Body of pancreas (tissue), 4 donors: ENCODE measurements around the gene PPFIA1. TPM values are rescaled to one million over a fixed set of nuclear protein-coding genes. Genes with fewer than 3 reads are reported as not detected.

Source experiments
- ATAC-seq: fragments of 150-250 bp; one replicate; pipeline ENCODE4 v1.9.1; 2016
- DNase-seq, 4 donors: peaks; one replicate each; pipeline ENCODE4 v3.0.0-alpha.2; 2019
- H3K27ac ChIP-seq, 4 donors: fragments of 200-600 bp; sonication (generic); 1 replicate in 3 of 4; 2 replicates in 1 of 4; pipeline versions ENCODE4 v1.5.1 to v1.6.1; 2016 to 2019; ENCODE audit warnings: mild to moderate bottlenecking in 1 of 4, mixed read lengths in 1 of 4, moderate library complexity in 1 of 4
- H3K27me3 ChIP-seq, 2 donors: fragments of 200-600 bp; sonication (generic); one replicate each; pipeline ENCODE4 v1.6.0; 2016; ENCODE audit warnings: mild to moderate bottlenecking in 1 of 2
- H3K36me3 ChIP-seq, 2 donors: fragments of 200-600 bp; sonication (generic); replicated peaks in 1 of 2; 2 replicates each; pipeline ENCODE4 v1.5.1; 2016; ENCODE audit warnings: low read depth in 2 of 2; ENCODE audit not compliant: insufficient read depth in 1 of 2
- H3K4me1 ChIP-seq: fragments of 200-600 bp; sonication (generic); one replicate; pipeline ENCODE4 v1.6.0; 2016
- H3K4me3 ChIP-seq, 2 donors: fragments of 200-600 bp; sonication (generic); 1 replicate in 1 of 2; 2 replicates in 1 of 2; pipeline ENCODE4 v1.5.1; 2016 to 2019
- H3K9me3 ChIP-seq, 3 donors: fragments of 200-600 bp; sonication (generic); 1 replicate in 2 of 3; 2 replicates in 1 of 3; pipeline ENCODE4 v1.5.1; 2016
- CTCF ChIP-seq, 7 experiments: fragments of 450-650 bp in 4 of 7; fragments of 200-600 bp in 3 of 7; sonication (generic) in 3 of 7; IDR thresholded peaks; one replicate each; pipeline ENCODE4 v1.5.1; 2016 to 2019; ENCODE audit warnings: antibody characterized with exemption in 7 of 7
- POLR2A ChIP-seq, 3 donors: fragments of 450-650 bp; IDR thresholded peaks; one replicate each; pipeline ENCODE4 v1.6.1; 2016; ENCODE audit warnings: antibody characterized with exemption in 3 of 3, mild to moderate bottlenecking in 2 of 3
- WGBS, 2 donors: methylation state at CpG; one replicate each; pipeline ENCODE4 v1.1.5; 2017; 5-methylcytosine and 5-hydroxymethylcytosine counted together
- intact Hi-C: fragments of 100-400 bp; cut with DNase I; formaldehyde crosslinking; loops from one replicate; pipeline ENCODE4 v1.15.1; 2023
- total RNA-seq, 2 donors: library from RNA; depleted of rRNA; stranded (reverse); fragments of >200 nt; gene quantifications; one replicate each; pipeline ENCODE4 v1.1.0, GENCODE V29; 2016

Gene PPFIA1
- total RNA-seq, 2 donors from 2014 or later: 22.1 to 29.3 TPM

- Histone ChIP-seq H3K27me3 (no peaks in the 10 kb centered on the region), H3K4me3 (no peak overlapping the region), H3K9me3 (no peaks in the 10 kb centered on the region), H3K27ac (no peak overlapping the region), H3K36me3 (peaks cover 8 to 44% of the 10 kb centered on the region in 2 donors), H3K4me1 (no peaks in the 10 kb centered on the region)
- intact Hi-C loops: no loop called here
- 91 to 95% methylated on average over 8 to 12 of the region's 12 CpGs for WGBS, 2 donors
- no peak for TF ChIP-seq CTCF (IDR thresholded peaks at IDR 0.05)
- TF ChIP-seq POLR2A (IDR thresholded peaks at IDR 0.05): no peak
- ATAC-seq: no peak
- DNase-seq: no peak
These were observed 147.6 kb downstream of the PPFIA1 start for GRCh38 chr11:70418130-70418529.

GRCh38 chr11:70419307-70420007 lies 149.0 kb downstream of the PPFIA1 start:
- intact Hi-C loops: no loop called here
- DNase-seq (no peak), ATAC-seq (no peak)
- Histone ChIP-seq H3K27me3 (no peaks in the 10 kb centered on the region), H3K4me3 (no peak overlapping the region), H3K27ac (no peak overlapping the region), H3K36me3 (peaks cover 8 to 39% of the 10 kb centered on the region in 2 donors), H3K9me3 (no peaks in the 10 kb centered on the region), H3K4me1 (no peaks in the 10 kb centered on the region)
- 82 to 92% methylated on average over 17 of the region's 17 CpGs for WGBS, 2 donors
- TF ChIP-seq CTCF (IDR thresholded peaks at IDR 0.05) (no peak), POLR2A (IDR thresholded peaks at IDR 0.05) (no peak)

- Histone ChIP-seq H3K36me3 (peaks cover 8 to 39% of the 10 kb centered on the region in 2 donors), H3K4me3 (no peak overlapping the region), H3K27me3 (no peaks in the 10 kb centered on the region), H3K27ac (no peak overlapping the region), H3K9me3 (no peaks in the 10 kb centered on the region), H3K4me1 (no peaks in the 10 kb centered on the region)
- 80 to 90% methylated on average over 14 of the region's 14 CpGs for WGBS, 2 donors
- TF ChIP-seq POLR2A (IDR thresholded peaks at IDR 0.05) (no peak), CTCF (IDR thresholded peaks at IDR 0.05) (no peak)
- DNase-seq (no peak), ATAC-seq (no peak)
- intact Hi-C loops: no loop called here
These were observed 149.5 kb downstream of the PPFIA1 start for GRCh38 chr11:70420008-70420464.

- no peak overlapping the region for H3K4me3 ChIP-seq
- no peaks in the 10 kb centered on the region for H3K9me3 ChIP-seq
- no peak overlapping the region for H3K27ac ChIP-seq
- TF ChIP-seq CTCF (IDR thresholded peaks at IDR 0.05) (no peak), POLR2A (IDR thresholded peaks at IDR 0.05) (no peak)
- intact Hi-C loops: no loop called here
- no peaks in the 10 kb centered on the region for H3K4me1 ChIP-seq
- no peaks in the 10 kb centered on the region for H3K27me3 ChIP-seq
- DNase-seq (no peak), ATAC-seq (no peak)
- 83 to 88% methylated on average over 5 to 8 of the region's 9 CpGs for WGBS, 2 donors
- peaks cover 8 to 39% of the 10 kb centered on the region in 2 donors for H3K36me3 ChIP-seq
These were observed 150.0 kb downstream of the PPFIA1 start for GRCh38 chr11:70420496-70420895.

GRCh38 chr11:70421123-70421522 lies 150.6 kb downstream of the PPFIA1 start:
- H3K9me3 ChIP-seq: no peaks in the 10 kb centered on the region
- DNase-seq (no peak), ATAC-seq (no peak)
- no peaks in the 10 kb centered on the region for H3K4me1 ChIP-seq
- 82 to 89% methylated on average over 13 of the region's 13 CpGs for WGBS, 2 donors
- intact Hi-C loops: no loop called here
- H3K27ac ChIP-seq: no peak overlapping the region
- H3K27me3 ChIP-seq: no peaks in the 10 kb centered on the region
- no peak for TF ChIP-seq CTCF (IDR thresholded peaks at IDR 0.05)
- no peak for TF ChIP-seq POLR2A (IDR thresholded peaks at IDR 0.05)
- peaks cover 8 to 39% of the 10 kb centered on the region in 2 donors for H3K36me3 ChIP-seq
- H3K4me3 ChIP-seq: no peak overlapping the region
